ENCODE data around the gene ATF1.
A peak's percentile ranks its signal among the peaks of the same experiment; 100 is the strongest.

Gene ATF1

GRCh38 chr12:50763639-50764285 lies at the start of gene ATF1:
TSS of gene ATF1 (plus strand) at chr12:50764101. CDS start at chr12:50780146, 16,045 bp downstream.
- peak; percentile 92 for DNase-seq

GRCh38 chr12:50715174-50715573 lies 48.7 kb upstream of the ATF1 start:
- no peak for DNase-seq

GRCh38 chr12:50718760-50719159 lies 45.1 kb upstream of the ATF1 start:
- no peak for DNase-seq

- DNase-seq: no peak
Measured at GRCh38 chr12:50720085-50720484, 43.8 kb upstream of the ATF1 start.

- DNase-seq: no peak
Measured at GRCh38 chr12:50720501-50720900, 43.4 kb upstream of the ATF1 start.

GRCh38 chr12:50723865-50724264 lies 40.0 kb upstream of the ATF1 start:
- DNase-seq: no peak

GRCh38 chr12:50725011-50725942 lies 38.6 kb upstream of the ATF1 start:
- DNase-seq: no peak

- DNase-seq: no peak
Measured at GRCh38 chr12:50727466-50727865, 36.4 kb upstream of the ATF1 start.

- no peak for DNase-seq
Measured at GRCh38 chr12:50728417-50728816, 35.5 kb upstream of the ATF1 start.

- no peak for DNase-seq
Measured at GRCh38 chr12:50728841-50729240, 35.1 kb upstream of the ATF1 start.

- no peak for DNase-seq
Measured at GRCh38 chr12:50732591-50732990, 31.3 kb upstream of the ATF1 start.

GRCh38 chr12:50733706-50734105 lies 30.2 kb upstream of the ATF1 start:
- no peak for DNase-seq

- peak; percentile 32 for DNase-seq
Measured at GRCh38 chr12:50734409-50735263, 29.3 kb upstream of the ATF1 start.

- DNase-seq: no peak
Measured at GRCh38 chr12:50739611-50740010, 24.3 kb upstream of the ATF1 start.

GRCh38 chr12:50740307-50740706 lies 23.6 kb upstream of the ATF1 start:
- no peak for DNase-seq

- no peak for DNase-seq
Measured at GRCh38 chr12:50742776-50743175, 21.1 kb upstream of the ATF1 start.

GRCh38 chr12:50745861-50746260 lies 18.0 kb upstream of the ATF1 start:
- no peak for DNase-seq

- DNase-seq: no peak
Measured at GRCh38 chr12:50746431-50746830, 17.5 kb upstream of the ATF1 start.

GRCh38 chr12:50747817-50748216 lies 16.1 kb upstream of the ATF1 start:
- DNase-seq: no peak

GRCh38 chr12:50749459-50749882 lies 14.4 kb upstream of the ATF1 start:
- no peak for DNase-seq

- DNase-seq: no peak
Measured at GRCh38 chr12:50750366-50750765, 13.5 kb upstream of the ATF1 start.

GRCh38 chr12:50751948-50752721 lies 11.8 kb upstream of the ATF1 start:
- DNase-seq: no peak

Measured in stimulated activated CD8-positive, alpha-beta memory T cell treated with anti-CD3 and anti-CD28 coated beads, Interleukin-4, amount 100 ng/mL, for 48 hours (primary cell).